IPS-18a (cell line): Measurements from ENCODE around the gene GPR146.

Experiments used
- H3K27ac ChIP-seq: one replicate; pipeline ENCODE4 v1.5.1; 2013; ENCODE audit warnings: low read length
- H3K27me3 ChIP-seq: one replicate; pipeline ENCODE4 v1.6.1; 2013; ENCODE audit warnings: mild to moderate bottlenecking, low read length; ENCODE audit not compliant: control insufficient read depth, insufficient read depth
- H3K36me3 ChIP-seq: one replicate; pipeline ENCODE4 v1.6.1; 2013; ENCODE audit warnings: low read depth, low read length; ENCODE audit not compliant: control insufficient read depth
- H3K4me1 ChIP-seq: one replicate; pipeline ENCODE4 v1.6.1; 2013; ENCODE audit warnings: low read depth, low read length; ENCODE audit not compliant: control insufficient read depth
- H3K4me3 ChIP-seq: one replicate; pipeline ENCODE4 v1.5.1; 2013; ENCODE audit warnings: low read length
- H3K9ac ChIP-seq: one replicate; pipeline ENCODE4 v1.6.1; 2013; ENCODE audit warnings: mild to moderate bottlenecking, low read length, moderate library complexity
- H3K9me3 ChIP-seq: one replicate; pipeline ENCODE4 v1.6.1; 2013; ENCODE audit warnings: low read depth, low read length; ENCODE audit not compliant: control insufficient read depth

Gene GPR146

GRCh38 chr7:1022356-1022755 is 22.0 kb upstream of the GPR146 start:
- Histone ChIP-seq H3K4me1 (no peaks in the 10 kb centered on the region), H3K4me3 (no peak overlapping the region), H3K36me3 (peaks cover 4% of the 10 kb centered on the region), H3K27me3 (peaks cover 8% of the 10 kb centered on the region), H3K27ac (no peak overlapping the region), H3K9ac (no peak overlapping the region), H3K9me3 (no peaks in the 10 kb centered on the region)

- peaks cover 4% of the 10 kb centered on the region for H3K36me3 ChIP-seq
- H3K9me3 ChIP-seq, result no peaks in the 10 kb centered on the region
- no peak overlapping the region for H3K4me3 ChIP-seq
- H3K27ac ChIP-seq, result no peak overlapping the region
- H3K9ac ChIP-seq, result no peak overlapping the region
- H3K27me3 ChIP-seq, result peaks cover 9% of the 10 kb centered on the region
- no peaks in the 10 kb centered on the region for H3K4me1 ChIP-seq
These were observed 21.4 kb upstream of the GPR146 start for GRCh38 chr7:1022801-1023465.

GRCh38 chr7:1024331-1024841 is 20.0 kb upstream of the GPR146 start:
- H3K27ac ChIP-seq, result no peak overlapping the region
- no peaks in the 10 kb centered on the region for H3K9me3 ChIP-seq
- no peaks in the 10 kb centered on the region for H3K4me1 ChIP-seq
- H3K4me3 ChIP-seq, result no peak overlapping the region
- H3K36me3 ChIP-seq, result peaks cover 4% of the 10 kb centered on the region
- peaks cover 9% of the 10 kb centered on the region for H3K27me3 ChIP-seq
- no peak overlapping the region for H3K9ac ChIP-seq

- no peak overlapping the region for H3K27ac ChIP-seq
These were observed 19.2 kb upstream of the GPR146 start for GRCh38 chr7:1024876-1025742.

GRCh38 chr7:1025743-1026581 is 18.4 kb upstream of the GPR146 start:
- Histone ChIP-seq H3K9ac (no peak overlapping the region), H3K4me3 (no peak overlapping the region), H3K27ac (no peak overlapping the region), H3K4me1 (no peaks in the 10 kb centered on the region), H3K36me3 (peaks cover 4% of the 10 kb centered on the region), H3K9me3 (no peaks in the 10 kb centered on the region), H3K27me3 (peaks cover 9% of the 10 kb centered on the region)

More at GRCh38 chr7:1024876-1025742, 19.2 kb upstream of the GPR146 start:
- Histone ChIP-seq H3K4me1 (no peaks in the 10 kb centered on the region), H3K36me3 (peaks cover 4% of the 10 kb centered on the region), H3K27me3 (peaks cover 9% of the 10 kb centered on the region), H3K4me3 (no peak overlapping the region), H3K9me3 (no peaks in the 10 kb centered on the region), H3K9ac (no peak overlapping the region)

GRCh38 chr7:1026721-1027161 is 17.6 kb upstream of the GPR146 start:
- H3K27ac ChIP-seq, result no peak overlapping the region
- H3K9ac ChIP-seq, result no peak overlapping the region
- H3K9me3 ChIP-seq, result no peaks in the 10 kb centered on the region
- H3K36me3 ChIP-seq, result peaks cover 4% of the 10 kb centered on the region
- H3K4me1 ChIP-seq, result no peaks in the 10 kb centered on the region
- no peak overlapping the region for H3K4me3 ChIP-seq
- H3K27me3 ChIP-seq, result peaks cover 9% of the 10 kb centered on the region

GRCh38 chr7:1027242-1028043 is 16.9 kb upstream of the GPR146 start:
- H3K27ac ChIP-seq, result no peak overlapping the region
- H3K9me3 ChIP-seq, result no peaks in the 10 kb centered on the region
- peaks cover 9% of the 10 kb centered on the region for H3K27me3 ChIP-seq
- peak overlapping the region; percentile 39 for H3K4me3 ChIP-seq
- H3K36me3 ChIP-seq, result peaks cover 4% of the 10 kb centered on the region
- peak overlapping the region; percentile 28 for H3K9ac ChIP-seq
- H3K4me1 ChIP-seq, result no peaks in the 10 kb centered on the region

GRCh38 chr7:1028044-1028770 is 16.1 kb upstream of the GPR146 start:
- no peaks in the 10 kb centered on the region for H3K9me3 ChIP-seq
- no peak overlapping the region for H3K27ac ChIP-seq
- H3K9ac ChIP-seq, result peak overlapping the region; percentile 48
- no peaks in the 10 kb centered on the region for H3K4me1 ChIP-seq
- peak overlapping the region; percentile 39 for H3K4me3 ChIP-seq
- H3K27me3 ChIP-seq, result peaks cover 9% of the 10 kb centered on the region
- H3K36me3 ChIP-seq, result peaks cover 4% of the 10 kb centered on the region

- no peaks in the 10 kb centered on the region for H3K9me3 ChIP-seq
- H3K27me3 ChIP-seq, result peaks cover 9% of the 10 kb centered on the region
- peaks cover 4% of the 10 kb centered on the region for H3K36me3 ChIP-seq
- H3K9ac ChIP-seq, result peak overlapping the region; percentile 48
- H3K27ac ChIP-seq, result no peak overlapping the region
- H3K4me1 ChIP-seq, result no peaks in the 10 kb centered on the region
- peak overlapping the region; percentile 39 for H3K4me3 ChIP-seq
These were observed 15.3 kb upstream of the GPR146 start for GRCh38 chr7:1028775-1029636.
